LNCAP (cell line): ENCODE data around the gene OR2T1.

Experiments used
- CTCF ChIP-seq: fragments of 450-650 bp; IDR thresholded peaks from 2 replicates; pipeline ENCODE4 v1.5.1; 2017; ENCODE audit warnings: mild to moderate bottlenecking

Gene OR2T1

GRCh38 chr1:248380854-248381253 is 22.0 kb upstream of the OR2T1 start:
- TF ChIP-seq CTCF, result no peak

- no peak for TF ChIP-seq CTCF
Measured at GRCh38 chr1:248388426-248388825, 14.4 kb upstream of the OR2T1 start.

- TF ChIP-seq CTCF, result no peak
Measured at GRCh38 chr1:248393050-248393449, 9.8 kb upstream of the OR2T1 start.

GRCh38 chr1:248404024-248404423 is 1.2 kb downstream of the OR2T1 start:
- no peak for TF ChIP-seq CTCF

GRCh38 chr1:248406721-248407692 is 4.2 kb downstream of the OR2T1 start:
- no peak for TF ChIP-seq CTCF

- no peak for TF ChIP-seq CTCF
Measured at GRCh38 chr1:248416226-248416625, 13.4 kb downstream of the OR2T1 start.

GRCh38 chr1:248417854-248418253 is 15.0 kb downstream of the OR2T1 start:
- no peak for TF ChIP-seq CTCF
